ENCODE data around the gene SPHK2. TPM values are rescaled to one million over a fixed set of nuclear protein-coding genes. Genes with fewer than 3 reads are reported as not detected.
"Not testable (repeated sequence)": the region's sequence is repeated elsewhere in the genome, so short reads cannot be mapped to it uniquely, and the experiment has no call there.

The SPHK2 gene
- total RNA-seq, 4 donors from 2014 or later, result 3.9 to 9.9 (median 5.6) TPM

DNA sequence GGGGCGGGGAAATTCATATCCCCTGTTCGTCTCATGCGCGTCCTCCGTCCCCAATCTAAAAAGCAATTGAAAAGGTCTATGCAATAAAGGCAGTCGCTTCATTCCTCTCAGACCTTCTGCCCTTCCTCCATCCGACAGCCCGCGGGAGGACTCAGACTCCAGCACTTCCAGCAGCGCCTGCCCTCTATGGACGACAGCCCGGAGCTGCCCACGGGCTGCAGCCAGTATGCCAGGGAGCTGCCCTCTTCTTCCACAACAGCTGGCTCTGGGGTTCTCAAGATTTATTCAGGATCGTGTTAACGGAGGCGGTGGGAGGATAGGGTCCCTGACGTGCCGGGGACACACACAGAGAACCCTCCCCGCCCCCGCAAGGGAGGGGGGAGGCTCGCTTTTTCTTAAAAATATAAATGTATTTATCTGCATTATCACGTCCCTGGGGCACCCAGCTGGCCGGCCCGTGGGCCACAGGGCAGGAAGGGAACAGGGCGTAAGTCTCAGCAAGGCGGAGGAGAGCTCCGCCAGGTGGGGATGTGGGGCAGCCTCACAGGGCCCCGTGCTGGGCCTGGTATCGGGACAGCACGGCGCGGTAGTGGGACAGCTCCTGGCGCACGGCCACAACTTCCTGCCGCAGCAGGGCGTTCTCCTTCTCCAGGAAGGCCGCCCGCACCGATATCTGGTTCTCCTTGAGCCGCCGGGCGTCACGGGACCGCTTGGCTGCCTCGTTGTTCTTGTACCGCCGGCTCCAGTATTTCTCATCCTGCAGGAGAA, 11.2 kb downstream of the SPHK2 start:
- peak in 1 of 2 donors; percentile 75 for DNase-seq (ENCODE audit: low spot score in 2 of 2)
- Histone ChIP-seq H3K27me3 (no peaks in the 10 kb centered on the region), H3K36me3 (peaks cover 17% of the 10 kb centered on the region), H3K9me3 (no peaks in the 10 kb centered on the region), H3K4me1 (peaks cover 61% of the 10 kb centered on the region), H3K27ac (peak overlapping the region; percentile 46), H3K4me3 (no peak overlapping the region)
- 25% methylated on average over 46 of the region's 47 CpGs for WGBS
- TF ChIP-seq, protein P1, sequence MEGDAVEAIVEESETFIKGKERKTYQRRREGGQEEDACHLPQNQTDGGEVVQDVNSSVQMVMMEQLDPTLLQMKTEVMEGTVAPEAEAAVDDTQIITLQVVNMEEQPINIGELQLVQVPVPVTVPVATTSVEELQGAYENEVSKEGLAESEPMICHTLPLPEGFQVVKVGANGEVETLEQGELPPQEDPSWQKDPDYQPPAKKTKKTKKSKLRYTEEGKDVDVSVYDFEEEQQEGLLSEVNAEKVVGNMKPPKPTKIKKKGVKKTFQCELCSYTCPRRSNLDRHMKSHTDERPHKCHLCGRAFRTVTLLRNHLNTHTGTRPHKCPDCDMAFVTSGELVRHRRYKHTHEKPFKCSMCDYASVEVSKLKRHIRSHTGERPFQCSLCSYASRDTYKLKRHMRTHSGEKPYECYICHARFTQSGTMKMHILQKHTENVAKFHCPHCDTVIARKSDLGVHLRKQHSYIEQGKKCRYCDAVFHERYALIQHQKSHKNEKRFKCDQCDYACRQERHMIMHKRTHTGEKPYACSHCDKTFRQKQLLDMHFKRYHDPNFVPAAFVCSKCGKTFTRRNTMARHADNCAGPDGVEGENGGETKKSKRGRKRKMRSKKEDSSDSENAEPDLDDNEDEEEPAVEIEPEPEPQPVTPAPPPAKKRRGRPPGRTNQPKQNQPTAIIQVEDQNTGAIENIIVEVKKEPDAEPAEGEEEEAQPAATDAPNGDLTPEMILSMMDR (IDR thresholded peaks at IDR 0.05), result no peak
- no peak for TF ChIP-seq EP300 (IDR thresholded peaks at IDR 0.05)
- TF ChIP-seq POLR2AphosphoS5 (IDR thresholded peaks at IDR 0.05), result no peak
- TF ChIP-seq POLR2A (IDR thresholded peaks at IDR 0.05), result no peak

DNA sequence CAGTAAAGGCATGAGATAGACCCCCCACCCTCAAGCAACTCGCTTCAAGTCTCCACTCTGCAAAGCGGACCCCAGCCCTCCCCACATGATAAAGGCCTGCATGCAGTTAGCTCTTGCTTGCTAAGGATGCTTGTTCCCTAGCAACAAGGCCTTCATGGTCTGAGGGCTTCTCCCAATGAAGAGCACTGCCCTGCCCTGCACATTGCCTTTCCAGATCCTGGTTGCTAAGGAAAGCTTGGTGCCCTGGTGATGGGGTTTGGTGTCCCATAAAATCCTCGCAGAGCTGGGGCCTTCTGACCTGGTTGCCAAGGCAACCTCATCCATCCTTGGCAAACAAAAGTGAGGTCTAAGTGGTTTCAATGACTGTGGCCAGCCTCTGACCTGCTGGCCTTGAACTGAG, 11.9 kb downstream of the SPHK2 start:
- Histone ChIP-seq H3K9me3 (no peaks in the 10 kb centered on the region), H3K4me3 (no peak overlapping the region), H3K4me1 (peaks cover 61% of the 10 kb centered on the region), H3K27me3 (no peaks in the 10 kb centered on the region), H3K27ac (peak overlapping the region; percentile 46), H3K36me3 (peaks cover 11% of the 10 kb centered on the region)
- 47% methylated on average over 3 of the region's 3 CpGs for WGBS
- peak in 1 of 2 donors; percentile 56 for DNase-seq (ENCODE audit: low spot score in 2 of 2)
- TF ChIP-seq, protein P1 (IDR thresholded peaks at IDR 0.05), result no peak
- TF ChIP-seq EP300 (IDR thresholded peaks at IDR 0.05) (no peak), POLR2A (IDR thresholded peaks at IDR 0.05) (no peak), POLR2AphosphoS5 (IDR thresholded peaks at IDR 0.05) (no peak)

DNA sequence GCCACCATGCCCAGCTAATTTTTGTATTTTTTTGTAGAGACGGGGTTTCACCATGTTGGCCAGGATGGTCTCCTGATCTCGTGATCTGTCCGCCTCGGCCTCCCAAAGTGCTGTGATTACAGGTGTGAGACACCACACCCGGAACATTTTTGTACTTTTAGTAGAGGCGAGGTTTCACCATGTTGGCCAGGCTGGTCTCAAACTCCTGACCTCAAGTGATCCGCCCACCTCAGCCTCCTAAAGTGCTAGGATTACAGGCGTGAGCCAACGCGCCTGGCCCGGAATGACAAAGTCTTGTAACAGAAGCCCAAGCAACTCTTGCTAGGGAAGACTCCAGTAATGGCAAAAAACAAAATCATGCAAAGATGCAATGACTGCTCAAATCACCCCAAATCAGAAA, 13.0 kb downstream of the SPHK2 start:
- Histone ChIP-seq H3K4me1 (peaks cover 70% of the 10 kb centered on the region), H3K27ac (peak overlapping the region; percentile 94)

DNA sequence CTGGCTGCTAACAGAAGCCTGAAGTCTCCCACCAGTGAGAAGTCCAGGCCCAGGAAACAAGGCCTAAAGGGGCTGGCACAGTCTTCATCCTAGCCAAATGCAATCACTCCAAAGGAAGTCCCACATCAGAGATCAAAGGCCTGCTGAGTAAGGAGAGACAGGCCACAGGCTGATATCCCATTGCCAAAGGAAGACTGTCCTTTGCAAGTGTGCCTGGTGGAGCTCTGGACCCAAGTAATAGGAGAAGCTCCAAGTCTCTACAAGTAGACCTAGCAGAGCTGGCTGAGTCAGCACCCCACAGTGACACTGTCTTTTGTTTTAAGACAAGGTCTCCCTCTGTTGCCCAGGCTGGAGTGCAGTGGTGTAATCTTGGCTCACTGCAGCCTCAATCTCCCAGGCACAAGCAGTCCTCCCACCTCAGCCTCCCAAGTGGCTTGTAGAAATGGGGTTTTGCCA, 13.4 kb downstream of the SPHK2 start:
- Histone ChIP-seq H3K27me3 (no peaks in the 10 kb centered on the region), H3K4me1 (peaks cover 70% of the 10 kb centered on the region), H3K27ac (peak overlapping the region; percentile 94), H3K4me3 (no peak overlapping the region), H3K9me3 (no peaks in the 10 kb centered on the region), H3K36me3 (peaks cover 11% of the 10 kb centered on the region)
- no peak for DNase-seq (ENCODE audit: low spot score in 2 of 2)
- TF ChIP-seq, protein P1 (IDR thresholded peaks at IDR 0.05), result no peak
- no peak for TF ChIP-seq POLR2A (IDR thresholded peaks at IDR 0.05)
- no peak for TF ChIP-seq POLR2AphosphoS5 (IDR thresholded peaks at IDR 0.05)
- TF ChIP-seq EP300 (IDR thresholded peaks at IDR 0.05), result no peak

More for the DNA sequence above, 13.0 kb downstream of the SPHK2 start:
- peak in 1 of 2 donors; percentile 49 for DNase-seq (ENCODE audit: low spot score in 2 of 2)
- H3K9me3 ChIP-seq, H3K27me3 ChIP-seq, H3K4me3 ChIP-seq: not testable (repeated sequence)
- 69% methylated on average over 11 of the region's 11 CpGs for WGBS
- peaks cover 11% of the 10 kb centered on the region for H3K36me3 ChIP-seq

DNA sequence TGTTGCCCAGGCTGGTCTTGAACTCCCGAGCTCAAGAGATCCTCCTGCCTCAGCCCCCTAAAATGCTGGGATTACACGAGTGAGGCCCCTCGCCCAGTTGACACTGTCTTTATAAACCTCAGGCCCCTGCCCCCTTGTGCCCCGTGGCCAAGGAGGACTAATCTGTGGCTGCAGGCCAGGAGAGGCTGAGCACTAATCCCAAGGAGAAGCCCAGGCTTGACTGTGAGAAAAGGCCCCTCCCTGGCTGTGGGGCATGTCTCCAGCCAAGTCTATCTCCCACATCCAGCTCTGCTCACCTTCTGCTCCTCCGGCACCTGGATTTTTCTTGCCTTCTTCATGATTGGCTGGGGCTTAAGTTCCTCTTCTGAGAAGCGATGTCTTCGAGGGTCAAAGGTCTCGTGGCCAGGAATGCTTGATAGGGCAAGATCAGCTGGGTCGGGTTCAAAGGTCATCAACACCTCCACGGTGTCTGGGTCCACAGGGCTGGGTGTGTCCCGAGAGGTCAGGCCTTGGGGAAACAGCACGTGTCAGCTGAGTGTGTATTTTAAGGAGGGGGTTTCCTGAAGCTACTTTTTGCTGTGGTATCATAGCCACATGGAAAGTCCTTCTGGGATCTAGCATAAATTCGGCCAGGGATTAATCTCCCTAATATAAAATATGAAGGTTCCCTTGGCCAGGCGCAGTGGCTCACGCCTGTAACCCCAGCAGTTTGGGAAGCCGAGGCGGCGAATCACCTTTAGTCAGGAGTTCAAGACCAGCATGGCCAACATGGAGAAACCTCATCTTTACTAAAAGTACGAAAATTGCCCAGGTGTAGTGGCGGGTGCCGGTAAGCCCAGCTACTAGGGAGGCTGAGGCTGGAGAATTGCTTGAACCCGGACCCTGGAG, 14.1 kb downstream of the SPHK2 start:
- peak overlapping the region; percentile 94 for H3K27ac ChIP-seq
- TF ChIP-seq, protein P1 (IDR thresholded peaks at IDR 0.05), result no peak
- TF ChIP-seq POLR2AphosphoS5 (IDR thresholded peaks at IDR 0.05), result no peak
- TF ChIP-seq POLR2A (IDR thresholded peaks at IDR 0.05), result no peak
- no peak for TF ChIP-seq EP300 (IDR thresholded peaks at IDR 0.05)
- H3K4me1 ChIP-seq, result peaks cover 72% of the 10 kb centered on the region
- H3K36me3 ChIP-seq, result peaks cover 11% of the 10 kb centered on the region
- H3K9me3 ChIP-seq, result no peaks in the 10 kb centered on the region
- peak in 1 of 2 donors; percentile 72 for DNase-seq (ENCODE audit: low spot score in 2 of 2)
- H3K4me3 ChIP-seq, result peak overlapping the region; percentile 82
- WGBS, result 62% methylated on average over 21 of the region's 22 CpGs
- no peaks in the 10 kb centered on the region for H3K27me3 ChIP-seq

Data from suprapubic skin (tissue), 4 donors.